DLD1 (cell line): ENCODE measurements around the gene USP34.
"Not testable (repeated sequence)": the region's sequence is repeated elsewhere in the genome, so short reads cannot be mapped to it uniquely, and the experiment has no call there.

Source experiments
- in situ Hi-C: cut with HindIII; loops from 2 replicates; pipeline ENCODE4 v1.10.0; 2017; ENCODE audit warnings: low sequenced_read_pairs

The USP34 gene

DNA sequence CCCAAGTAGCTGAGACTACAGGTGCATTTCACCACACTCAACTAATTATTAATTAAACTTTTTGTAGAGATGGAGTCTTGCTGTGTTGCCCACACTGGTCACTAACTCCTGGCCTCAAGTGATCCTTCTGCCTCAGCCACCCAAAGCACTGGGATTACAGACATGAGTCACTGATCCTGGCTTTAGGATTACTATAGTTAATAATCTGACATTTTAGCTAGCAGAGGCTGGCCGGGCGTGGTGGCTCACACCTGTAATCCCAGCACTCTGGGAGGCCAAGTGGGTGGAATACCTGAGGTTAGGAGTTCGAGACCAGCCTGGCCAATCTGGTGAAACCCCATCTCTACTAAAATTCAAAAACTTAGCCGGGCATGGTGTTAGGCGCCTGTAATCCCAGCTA lies 39.5 kb downstream of the USP34 start:
- in situ Hi-C loops = no loop called here

DNA sequence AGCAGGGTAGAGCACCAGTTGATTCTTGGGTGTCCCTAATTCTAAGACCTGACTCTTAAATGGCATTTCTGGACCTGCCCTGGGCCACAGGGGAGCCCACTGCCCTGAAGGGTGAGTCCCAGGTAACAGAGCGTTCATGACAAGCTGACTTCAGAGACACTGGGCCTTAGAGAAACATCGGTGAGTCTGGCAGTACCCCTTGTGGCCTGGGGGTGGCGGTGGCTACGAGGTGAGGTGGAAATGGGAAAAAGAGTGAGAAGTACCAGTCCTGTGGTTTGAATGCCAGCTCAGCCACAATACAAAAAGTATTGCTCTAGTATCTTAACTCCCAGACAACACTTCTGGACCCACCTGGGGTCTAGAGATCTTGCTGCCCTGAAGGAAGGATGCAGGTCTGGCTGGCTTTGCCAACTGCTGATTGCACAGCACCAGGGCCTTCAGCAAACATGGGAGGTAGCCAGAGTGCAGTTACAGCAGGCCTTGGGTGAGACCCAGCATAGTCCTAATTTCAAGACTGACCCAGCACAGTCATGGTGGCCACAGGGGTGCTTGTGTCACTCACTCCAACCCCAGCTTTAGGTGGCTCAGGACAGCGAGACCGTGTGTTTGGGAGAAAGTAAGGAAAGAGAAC lies 44.5 kb downstream of the USP34 start:
- in situ Hi-C loops = no loop called here

DNA sequence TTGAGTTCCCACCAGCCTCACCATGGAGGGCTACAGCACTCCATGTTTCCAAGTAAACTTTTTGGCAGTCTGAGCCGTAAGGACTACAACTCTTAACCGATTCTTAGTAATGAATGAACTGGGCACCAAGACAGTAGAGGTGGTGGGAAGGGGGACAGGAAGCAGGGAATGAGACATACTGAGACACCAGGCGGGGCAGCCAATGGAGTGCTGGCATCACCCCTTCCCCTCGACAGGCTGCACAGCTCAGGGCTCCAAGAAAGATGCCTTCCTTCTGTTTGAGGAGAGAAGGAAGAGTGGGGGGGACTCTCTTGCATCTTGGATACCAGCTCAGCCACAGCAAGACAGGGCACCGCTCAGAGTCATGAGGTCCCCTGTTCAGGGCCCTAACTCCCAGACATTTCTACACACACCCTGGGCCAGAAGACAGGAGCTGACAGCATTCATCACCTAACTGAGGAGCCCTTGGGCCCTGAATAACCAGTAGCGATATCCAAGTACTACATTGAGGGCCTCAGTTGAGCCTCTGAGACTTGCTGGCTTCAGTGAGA lies 45.2 kb downstream of the USP34 start:
- in situ Hi-C loops = no loop called here

- in situ Hi-C loops = no loop called here
Measured at GRCh38 chr2:61423714-61424113, 47.2 kb downstream of the USP34 start.

DNA sequence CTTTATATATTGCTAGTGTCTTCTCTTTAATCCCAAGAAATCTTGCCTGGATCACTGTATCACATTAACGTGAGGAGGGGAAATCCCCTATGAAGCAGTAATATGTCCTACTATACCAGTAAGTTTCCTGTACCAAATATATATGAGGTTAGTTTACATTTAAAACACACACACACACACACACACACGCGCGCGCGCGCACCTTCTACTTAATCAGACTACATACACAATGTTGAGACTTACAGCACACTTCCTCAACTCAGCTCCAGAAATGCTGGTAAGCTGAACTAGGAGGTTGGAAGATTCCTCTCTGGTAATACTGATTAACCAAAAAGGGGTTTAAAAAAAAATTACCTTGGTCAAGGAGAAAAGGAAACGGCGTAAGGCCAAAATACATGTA lies 49.3 kb downstream of the USP34 start:
- in situ Hi-C loops = no loop called here

- in situ Hi-C loops = no loop called here
Measured at GRCh38 chr2:61420991-61421544, 49.8 kb downstream of the USP34 start.

DNA sequence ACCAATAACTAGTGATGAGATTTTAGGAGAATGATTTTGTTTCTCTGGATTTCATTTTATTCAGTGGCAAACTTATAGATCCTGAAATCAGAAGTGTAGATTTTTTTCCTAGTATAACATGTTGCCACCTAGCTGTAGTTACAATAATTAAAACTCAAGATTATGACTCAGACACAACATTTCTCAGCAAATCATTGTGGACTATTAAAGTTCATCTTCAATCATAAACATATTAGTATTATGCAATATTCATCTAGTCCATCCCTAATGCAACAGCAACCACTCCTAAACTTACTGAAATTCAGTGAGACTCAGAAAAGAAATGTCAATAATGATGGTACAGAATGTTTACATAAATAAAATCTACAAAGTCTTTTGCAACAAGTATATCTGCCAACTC lies 51.3 kb downstream of the USP34 start:
- in situ Hi-C loops = no loop called here

- in situ Hi-C loops = no loop called here
Measured at GRCh38 chr2:61419129-61419528, 51.8 kb downstream of the USP34 start.

DNA sequence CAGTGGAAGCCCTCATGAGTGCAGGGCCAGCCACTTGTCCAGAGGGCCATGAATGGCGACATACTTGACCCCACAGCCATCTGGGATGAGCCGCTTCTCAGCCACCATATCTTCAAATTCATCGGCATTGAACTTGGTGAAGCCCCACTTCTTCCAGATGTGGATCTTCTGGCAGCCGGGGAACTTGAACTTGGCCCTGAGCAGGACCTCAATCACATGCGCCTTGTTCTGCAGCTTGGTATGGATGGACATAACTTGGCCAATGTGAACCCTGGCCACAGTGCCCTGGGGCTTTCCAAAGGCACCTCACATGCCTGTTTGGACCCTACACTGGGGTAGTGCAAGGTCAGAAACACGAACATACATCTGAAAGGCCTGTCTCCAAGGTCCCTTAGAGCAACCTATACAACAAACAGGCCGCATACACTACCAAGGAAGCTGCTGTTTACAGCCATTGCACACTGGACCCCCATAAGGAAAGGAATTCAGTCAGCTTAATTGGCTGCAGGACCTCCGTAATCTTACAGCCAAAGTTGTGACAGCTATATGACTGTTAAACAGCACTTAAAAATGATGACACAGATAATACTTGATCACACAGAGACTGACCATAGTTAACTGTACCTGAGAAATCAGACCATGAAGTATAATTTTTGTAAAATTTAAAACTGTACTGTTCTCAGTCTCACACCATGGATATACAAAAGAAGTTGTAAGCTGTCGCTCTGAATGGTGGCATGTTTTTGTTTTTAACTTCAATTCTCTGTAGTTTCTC lies 53.8 kb downstream of the USP34 start:
- in situ Hi-C loops = no loop called here

DNA sequence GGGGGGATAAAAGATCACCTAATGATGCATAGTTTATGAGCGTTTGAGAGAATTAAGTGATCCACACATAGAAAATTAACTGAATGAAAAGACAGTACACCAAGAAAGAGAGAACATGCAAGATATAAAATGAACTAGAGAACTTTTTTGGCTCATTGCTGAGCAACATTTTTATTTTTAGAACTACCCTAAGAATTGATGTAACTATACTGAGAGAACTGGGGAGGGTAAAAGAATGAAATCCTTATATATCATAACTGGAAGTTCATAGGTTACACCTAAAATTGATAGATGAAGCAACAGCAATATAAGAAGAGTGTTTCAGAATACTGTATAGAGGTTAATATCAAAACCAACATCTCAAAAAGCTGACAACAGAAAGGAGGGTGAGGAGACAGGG lies 55.6 kb downstream of the USP34 start:
- in situ Hi-C loops = no loop called here

DNA sequence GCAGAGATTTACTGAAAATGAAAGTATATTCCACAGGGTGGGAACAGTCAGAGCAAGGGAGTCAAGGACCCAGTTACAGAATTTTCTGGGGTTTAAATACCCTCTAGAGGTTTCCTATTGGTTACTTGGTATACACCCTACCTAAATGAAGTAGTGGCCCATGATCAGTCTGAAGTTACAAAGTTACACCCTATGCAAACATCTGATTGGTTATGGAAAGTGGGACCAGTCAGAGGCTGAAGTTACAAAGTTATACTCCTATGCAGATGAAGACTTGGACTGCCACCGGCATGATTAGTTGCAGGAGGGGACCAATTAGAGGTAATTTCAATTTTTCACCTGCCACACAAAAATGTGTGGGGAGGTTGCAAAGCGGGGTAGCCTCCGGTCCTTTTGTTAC lies 56.2 kb downstream of the USP34 start:
- in situ Hi-C loops = no loop called here

GRCh38 chr2:61411109-61411508 lies 59.8 kb downstream of the USP34 start:
- in situ Hi-C loops = no loop called here

DNA sequence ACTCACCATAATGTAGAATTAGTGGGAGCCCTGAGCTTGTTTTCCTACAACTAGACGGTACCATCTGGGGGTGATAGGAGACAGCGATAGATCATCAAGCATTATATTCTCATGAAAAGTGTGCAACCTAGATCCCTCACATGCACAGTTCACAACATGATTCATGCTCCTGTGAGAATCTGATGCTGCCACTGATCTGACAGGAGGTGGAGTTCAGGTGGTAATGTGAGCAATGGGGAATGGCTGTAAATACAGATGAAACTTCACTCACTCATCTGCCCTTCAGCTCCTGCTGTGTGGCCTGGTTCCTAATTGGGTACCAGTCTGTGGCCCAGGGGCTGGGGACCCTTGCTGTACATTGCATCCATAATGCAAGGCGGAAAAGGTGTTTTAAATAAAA lies 60.7 kb downstream of the USP34 start:
- in situ Hi-C loops = no loop called here

DNA sequence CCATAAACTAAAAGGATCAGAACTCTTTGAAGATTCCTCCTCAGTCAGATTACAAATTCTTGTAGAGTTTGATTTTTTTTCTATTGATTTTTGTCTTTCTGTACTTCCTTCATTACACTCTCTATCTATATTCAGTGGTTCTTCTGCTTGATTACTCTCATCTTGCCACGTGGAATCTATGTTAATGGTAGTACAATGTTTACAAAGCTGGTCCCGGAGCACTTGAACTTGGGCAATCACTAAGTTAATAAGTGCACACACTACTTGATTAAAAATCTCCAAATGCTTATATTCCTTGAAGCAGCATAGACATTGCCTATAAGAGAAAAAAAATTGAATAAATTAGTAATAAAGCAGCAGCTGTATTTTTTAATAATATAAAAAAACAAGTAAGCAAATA lies 65.1 kb downstream of the USP34 start:
- in situ Hi-C loops = no loop called here

GRCh38 chr2:61404438-61404837 lies 66.4 kb downstream of the USP34 start:
- in situ Hi-C loops = no loop called here

DNA sequence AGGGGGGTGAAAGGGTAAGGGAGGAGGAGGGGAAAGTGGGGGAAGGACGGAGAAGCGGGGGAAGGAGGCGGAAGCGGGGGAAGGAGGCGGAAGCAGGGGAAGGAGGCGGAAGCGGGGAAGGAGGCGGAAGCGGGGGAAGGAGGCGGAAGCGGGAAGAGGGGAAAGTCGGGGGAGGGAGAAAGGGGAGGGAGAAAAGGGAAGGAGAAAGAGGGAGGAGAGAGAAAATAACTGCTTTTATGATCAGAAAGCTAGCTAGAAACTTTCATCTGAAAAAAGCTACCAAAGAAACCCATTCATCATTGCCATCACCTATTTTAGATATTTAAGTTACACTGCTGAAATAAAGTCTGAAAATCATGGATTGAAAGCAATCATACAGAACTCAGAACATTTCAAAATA lies 72.5 kb downstream of the USP34 start:
- in situ Hi-C loops = no loop called here

- in situ Hi-C loops = no loop called here
Measured at GRCh38 chr2:61396005-61396404, 74.9 kb downstream of the USP34 start.

DNA sequence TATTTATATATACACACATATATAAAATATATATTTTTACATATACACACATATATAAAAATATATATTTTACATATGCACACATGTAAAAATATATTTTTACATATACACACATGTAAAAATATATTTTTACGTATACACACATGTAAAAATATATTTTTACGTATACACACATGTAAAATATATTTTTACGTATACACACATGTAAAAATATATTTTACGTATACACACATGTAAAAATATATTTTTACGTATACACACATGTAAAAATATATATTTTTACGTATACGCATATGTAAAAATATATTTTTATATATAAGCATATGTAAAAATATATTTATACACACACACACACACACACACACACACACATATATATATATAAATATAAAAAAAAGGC lies 83.3 kb downstream of the USP34 start:
- in situ Hi-C loops = not testable (repeated sequence)

GRCh38 chr2:61380882-61381197 lies 90.0 kb downstream of the USP34 start:
- in situ Hi-C loops = not testable (repeated sequence)

DNA sequence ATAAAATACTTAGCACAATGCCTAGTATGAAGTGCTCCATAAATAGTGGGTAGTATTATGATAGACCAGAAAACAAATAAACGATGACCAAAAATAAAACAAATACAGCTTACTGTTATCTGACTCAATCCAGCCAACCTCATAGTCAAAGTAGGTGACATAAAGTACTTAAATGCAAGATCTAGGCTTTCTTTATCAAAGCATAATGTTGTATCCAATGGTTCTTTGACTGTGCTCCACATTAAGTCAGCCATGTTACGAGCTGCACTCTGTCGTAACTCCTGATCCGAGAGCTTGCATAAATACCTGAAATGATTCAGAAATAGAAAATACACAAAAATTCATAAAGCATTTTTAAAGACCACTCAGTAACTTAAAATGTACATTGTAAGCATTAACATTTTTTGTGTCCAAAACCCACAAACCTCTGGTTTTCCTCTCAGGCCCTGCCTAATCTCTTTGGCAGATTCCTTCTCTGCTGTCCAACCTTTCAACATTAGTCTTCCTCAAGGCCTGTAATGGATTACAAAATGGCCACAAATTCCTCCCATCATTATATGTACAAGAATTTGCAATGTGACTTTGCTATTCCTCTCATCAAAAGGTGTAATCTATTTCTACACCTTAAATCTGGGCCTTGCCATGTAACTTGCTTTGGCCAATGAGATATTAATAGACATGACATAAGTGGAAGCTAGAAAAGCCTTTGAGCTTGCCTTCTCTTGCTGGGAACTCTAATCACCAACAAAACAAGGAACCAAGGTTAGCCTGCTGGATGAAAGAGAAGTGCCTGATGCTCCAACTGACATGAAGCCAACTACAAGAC lies 90.6 kb downstream of the USP34 start:
- in situ Hi-C loops = no loop called here

- in situ Hi-C loops = no loop called here
Measured at GRCh38 chr2:61379521-61379920, 91.4 kb downstream of the USP34 start.
